H1 (cell line): ENCODE results near the gene AFTPH. TPM values are rescaled to one million over a fixed set of nuclear protein-coding genes. Genes with fewer than 3 reads are reported as not detected.

ENCODE experiments used
- CHD2 ChIP-seq: IDR thresholded peaks from 2 replicates; pipeline ENCODE4 v1.6.1; 2012; ENCODE audit warnings: low read length, improper control_type of control experiment
- FOSL1 ChIP-seq: IDR thresholded peaks from 2 replicates; pipeline ENCODE4 v1.6.1; 2011; ENCODE audit warnings: mild to moderate bottlenecking, low read depth, low read length, moderate library complexity; ENCODE audit not compliant: insufficient read depth
- HDAC6 ChIP-seq: IDR thresholded peaks from one replicate; pipeline ENCODE4 v1.7.1; 2012; ENCODE audit warnings: low read depth, mild to moderate bottlenecking, inconsistent platforms, low read length, moderate library complexity
- JUN ChIP-seq: IDR thresholded peaks from 2 replicates; pipeline ENCODE4 v1.6.1; 2011; ENCODE audit warnings: low read depth, mild to moderate bottlenecking, improper control_type of control experiment, low read length
- KDM4A ChIP-seq: IDR thresholded peaks from one replicate; pipeline ENCODE4 v1.7.1; 2012; ENCODE audit warnings: low read depth, mild to moderate bottlenecking, moderate library complexity, low read length, inconsistent platforms; ENCODE audit not compliant: severe bottlenecking
- TBP ChIP-seq: IDR thresholded peaks from 2 replicates; pipeline ENCODE4 v1.6.1; 2011; ENCODE audit warnings: low read depth, low read length, improper control_type of control experiment
- polyA plus RNA-seq, 7 experiments: library from polyadenylated mRNA; depleted of rRNA in 3 of 7; stranded (reverse) in 5 of 7; unstranded in 2 of 7; fragments of >200 nt in 5 of 7; fragments of 200-250 nt in 2 of 7; gene quantifications; 1 replicate in 5 of 7; 2 replicates in 1 of 7; 4 replicates in 1 of 7; pipeline versions ENCODE4 v1.2.1 to v1.2.3, GENCODE V29; 2011 to 2013; ENCODE audit warnings: missing spikeins in 2 of 7, mixed read lengths in 2 of 7
- total RNA-seq: library from RNA; stranded (reverse); fragmentation: NEBNext Ultra II Directional; extraction: Animal tissue kit (Norgen Biotek cat#: 25700); gene quantifications from 2 replicates; pipeline ENCODE4 v1.2.1, GENCODE V29; 2021

Gene AFTPH
- total and polyA plus RNA-seq, 2 of the 8 experiments (the other 6 are each of a cell fraction or from before 2014, with no cell fraction given), result 7.3 to 15.0 TPM

GRCh38 chr2:64479259-64480117, 44.6 kb upstream of the AFTPH start (continued):
- TF ChIP-seq JUN, result no peak
- TF ChIP-seq HDAC6, result no peak
- no peak for TF ChIP-seq CHD2
- TF ChIP-seq FOSL1, result no peak
- no peak for TF ChIP-seq TBP
- TF ChIP-seq KDM4A, result no peak
